HL-60/S4 treated with retinoic acid at 250 ng/mL for 4 days and 3 days (cell line): ENCODE results near the gene TTLL12.

Source experiments
- in situ Hi-C: fragments of 300-500 bp; cut with MboI; formaldehyde crosslinking; loops from 2 replicates; pipeline ENCODE4 v1.7.0; 2022; ENCODE audit warnings: low sequenced_read_pairs

Gene TTLL12

DNA sequence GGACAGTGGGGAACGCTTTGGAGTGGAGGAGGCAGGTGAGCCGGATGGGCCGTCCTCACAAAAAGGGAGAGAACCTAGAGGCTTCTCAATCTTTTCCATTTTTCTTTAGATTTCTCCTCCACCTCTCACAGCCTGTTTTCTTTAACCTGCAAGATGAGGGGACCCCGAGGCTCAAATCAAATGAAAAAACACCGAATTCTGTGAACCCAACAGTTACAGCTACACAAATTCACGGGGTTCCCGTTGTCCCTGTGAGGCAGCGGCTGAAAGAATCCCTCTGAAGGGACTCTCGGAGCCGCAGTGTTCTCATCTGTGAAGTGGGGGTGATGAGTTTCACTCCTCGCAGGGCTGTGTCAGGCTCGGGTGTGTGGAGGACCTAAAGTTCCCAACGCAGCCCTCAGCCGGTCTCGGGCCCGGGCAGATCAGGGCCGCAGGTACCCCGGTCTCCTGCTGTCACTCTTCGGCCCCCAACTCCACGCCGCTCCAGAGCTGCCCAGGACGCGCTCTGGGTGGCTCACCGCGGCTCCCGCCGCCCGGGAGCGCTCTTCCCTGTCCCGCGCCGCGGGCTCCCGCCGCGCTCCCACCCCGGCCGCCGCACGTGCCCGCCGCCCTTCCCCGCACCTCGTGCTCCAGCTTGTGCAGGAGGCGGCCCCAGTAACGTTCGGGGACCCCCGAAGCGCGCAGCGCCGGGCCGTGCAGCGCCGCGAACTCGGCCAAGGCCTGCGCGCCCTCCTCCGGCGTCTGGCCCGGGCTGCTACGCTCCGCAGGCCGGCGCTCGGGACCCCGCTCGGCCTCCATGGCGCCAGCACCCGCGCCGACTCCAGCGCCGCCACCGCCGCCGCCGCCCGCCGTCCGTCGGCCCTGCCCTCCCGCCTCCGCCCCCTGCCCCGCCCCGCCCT, at the start of gene TTLL12:
TTLL12 (minus strand) TSS at position 863 of the 899 bp plus-strand sequence; CDS start at position 798, 65 bp downstream.
- in situ Hi-C loops = no loop called here

DNA sequence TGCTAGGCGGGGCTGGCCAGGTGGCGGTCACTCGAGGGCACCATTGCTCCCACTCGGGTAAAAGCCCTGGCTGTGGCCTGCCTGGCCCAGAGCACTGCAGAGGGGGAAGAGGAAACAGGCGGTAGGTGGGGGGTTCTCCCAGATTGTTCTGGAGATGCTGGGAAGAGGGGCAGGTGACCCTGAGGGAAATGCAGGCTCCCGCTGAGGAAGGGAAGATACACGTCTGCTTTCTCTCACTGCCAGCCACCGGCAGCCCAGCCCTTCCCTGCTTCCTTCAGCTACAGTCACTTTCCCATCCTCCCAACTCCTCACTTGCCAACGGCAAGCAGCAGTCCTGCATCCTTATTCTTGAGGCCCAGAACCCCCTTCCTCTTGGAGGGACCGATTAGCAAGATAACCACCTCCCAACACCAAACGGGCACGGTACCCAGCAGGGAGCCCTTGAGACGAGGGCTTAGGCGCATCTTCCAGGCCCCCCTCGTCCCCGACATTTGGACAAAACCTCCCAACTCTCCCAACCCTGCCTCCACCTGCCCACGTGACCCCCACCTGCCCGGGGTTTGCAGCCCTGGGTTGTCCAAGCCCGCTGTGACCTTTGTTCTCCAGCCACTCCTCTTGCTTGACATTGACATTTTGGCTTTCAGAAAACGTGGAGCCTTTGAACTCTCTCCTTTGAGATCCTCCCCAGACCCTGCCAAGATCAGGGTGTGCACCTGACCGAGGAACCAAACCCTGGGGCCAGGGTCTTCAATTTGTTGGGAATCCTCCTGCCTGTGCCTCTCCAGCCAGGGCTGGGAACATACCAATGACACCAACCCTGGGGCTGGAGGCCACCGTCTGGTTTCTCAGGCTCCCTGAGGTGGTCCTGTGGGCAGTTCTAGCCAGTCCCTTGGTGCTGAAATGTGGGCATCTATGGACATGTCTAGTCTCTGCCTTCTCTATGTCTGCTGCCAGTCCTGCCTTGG, 48.8 kb upstream of the TTLL12 start:
- in situ Hi-C loops = no loop called here

DNA sequence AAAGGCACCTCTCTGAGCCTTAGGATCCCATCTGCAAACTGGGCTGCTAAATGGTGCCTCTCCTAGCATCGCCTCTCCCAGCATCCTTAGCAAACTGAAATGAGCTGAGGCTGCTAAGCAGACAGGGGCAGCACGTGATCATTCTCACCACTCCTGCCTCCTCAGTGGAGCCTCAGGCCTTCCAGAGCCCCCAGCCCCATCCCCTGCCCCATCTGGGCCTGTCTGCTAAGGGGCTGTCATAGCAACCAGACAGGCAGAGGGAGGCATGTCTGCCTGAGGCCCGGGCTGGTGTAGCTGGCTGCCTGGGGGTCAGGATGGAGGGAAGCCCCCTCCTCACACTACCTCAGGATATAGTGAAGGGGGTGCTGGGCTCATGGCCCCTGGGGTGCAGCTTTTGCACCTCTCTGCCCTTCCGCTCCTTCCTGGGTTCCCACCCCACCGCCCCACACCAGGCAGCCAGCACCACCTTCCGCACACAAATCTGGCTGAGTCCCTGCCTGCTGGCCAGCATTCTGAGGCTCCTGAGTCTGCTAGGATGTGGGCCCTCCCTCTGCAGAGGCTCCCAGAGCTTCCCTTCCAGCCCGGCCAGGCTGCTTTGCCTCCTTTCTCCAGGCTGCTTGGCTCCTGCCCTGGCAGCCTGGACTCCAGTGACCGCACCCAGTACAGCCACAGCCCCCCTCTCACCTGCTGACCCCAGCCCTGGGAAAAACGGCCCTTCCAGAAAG, 47.5 kb upstream of the TTLL12 start:
- in situ Hi-C loops = no loop called here

DNA sequence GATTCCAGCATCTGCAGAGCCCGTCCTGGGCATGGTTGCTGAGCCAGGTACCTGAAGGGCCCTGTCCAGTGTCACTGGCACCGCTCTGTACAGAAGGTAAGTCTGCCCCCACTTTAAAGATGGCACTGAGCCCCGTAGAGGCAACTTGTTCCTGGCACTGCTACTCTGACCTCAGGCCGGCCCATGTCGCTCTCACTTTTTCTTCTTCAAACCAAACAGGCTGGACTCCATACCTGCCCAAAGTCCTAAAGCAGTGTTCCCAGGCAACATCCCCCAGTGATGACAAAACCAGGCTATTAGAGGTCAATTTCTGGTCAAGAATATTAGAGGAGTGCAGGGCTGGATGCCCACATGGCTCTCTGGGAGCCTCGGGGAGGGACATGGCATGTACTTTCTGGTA, 46.6 kb upstream of the TTLL12 start:
- in situ Hi-C loops = no loop called here

DNA sequence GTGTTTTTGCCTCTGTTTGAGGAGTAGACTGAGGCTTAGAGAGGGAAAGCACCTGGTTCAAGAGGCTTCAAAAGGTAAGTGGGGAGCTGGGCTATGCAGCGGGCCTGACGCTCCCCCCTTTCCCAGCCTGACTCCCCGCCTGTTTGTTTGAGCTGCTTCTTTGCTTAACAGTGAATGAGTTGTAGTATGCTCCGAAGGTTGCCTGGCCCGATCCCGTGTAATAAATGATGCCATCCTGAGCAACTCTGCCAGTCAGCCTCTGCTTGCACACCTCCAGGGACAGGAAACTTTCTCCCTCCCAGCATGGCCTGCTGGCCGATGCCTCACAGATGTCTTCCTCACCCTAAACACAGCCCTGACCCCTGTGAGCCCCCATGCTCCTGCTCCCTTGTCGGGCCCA, 45.5 kb upstream of the TTLL12 start:
- in situ Hi-C loops = no loop called here

DNA sequence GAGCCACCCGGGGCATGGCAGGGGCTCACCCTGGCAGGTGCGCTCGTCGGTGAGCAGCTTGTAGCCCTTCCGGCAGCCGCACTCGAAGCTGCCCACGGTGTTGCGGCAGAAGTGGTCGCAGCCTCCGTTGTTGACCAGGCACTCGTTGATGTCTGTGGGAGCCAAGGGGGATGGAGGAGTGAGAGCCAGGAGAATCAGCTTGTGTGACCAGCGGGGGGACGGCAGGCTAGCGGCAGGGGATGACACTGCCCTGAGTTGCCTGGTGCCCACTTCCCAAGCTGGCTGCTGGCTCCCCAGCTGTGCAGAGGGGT, 44.7 kb upstream of the TTLL12 start:
- in situ Hi-C loops = no loop called here

DNA sequence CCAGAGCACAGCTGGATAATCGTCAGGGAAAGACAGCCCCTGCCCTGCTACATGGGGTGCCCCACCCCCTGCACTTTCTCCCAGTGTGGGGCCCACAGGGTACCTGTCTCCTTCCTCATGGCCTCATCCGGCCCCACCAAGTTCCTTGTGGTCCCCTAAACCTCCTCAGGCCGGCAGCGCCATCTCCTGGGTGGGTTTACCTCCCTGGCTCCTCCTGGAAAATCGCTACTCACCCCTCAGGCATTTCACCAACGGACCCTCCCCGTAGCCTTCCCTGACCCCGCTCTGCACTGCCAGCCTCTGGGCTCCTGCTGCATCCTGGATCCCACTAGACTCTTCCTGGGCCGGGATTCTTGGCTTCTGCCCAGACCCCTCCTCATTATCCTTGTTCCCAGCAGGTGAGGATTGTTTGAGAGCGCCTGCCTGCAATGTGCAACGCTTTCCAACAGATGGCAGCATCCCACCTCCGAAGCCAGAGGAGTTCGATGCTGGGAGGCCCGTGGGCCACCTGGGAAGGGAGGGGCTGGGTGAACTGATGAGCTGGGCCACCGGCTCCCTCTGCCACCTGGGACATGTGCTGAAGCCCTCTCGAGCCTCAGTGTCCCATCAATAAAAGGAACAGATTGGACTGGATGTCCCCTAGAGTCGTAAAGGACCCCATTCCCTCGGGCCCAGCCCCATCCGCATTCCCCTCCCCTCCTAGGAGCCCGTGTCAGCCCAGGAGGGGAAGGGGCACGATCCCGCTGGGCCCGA, 44.2 kb upstream of the TTLL12 start:
- in situ Hi-C loops = no loop called here

DNA sequence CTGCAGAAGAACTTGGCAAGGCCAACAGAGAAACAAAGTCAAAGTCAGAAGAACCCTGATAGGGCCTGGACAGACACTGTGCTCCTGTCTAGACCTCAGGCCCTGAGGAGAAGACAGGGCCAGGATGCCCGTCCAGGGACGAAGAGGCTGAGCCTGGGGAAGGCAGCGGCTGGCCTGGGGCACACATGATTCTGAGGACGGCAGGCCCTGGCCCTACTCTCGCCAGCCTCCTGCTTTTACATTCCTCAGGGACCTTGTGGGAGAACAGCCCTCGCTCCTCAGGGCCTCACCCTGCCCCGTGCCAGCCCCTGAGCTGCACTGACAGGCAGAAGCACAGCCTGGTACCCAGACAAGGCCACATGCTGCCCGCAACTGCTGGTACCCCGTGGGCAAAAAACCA, 43.6 kb upstream of the TTLL12 start:
- in situ Hi-C loops = no loop called here

DNA sequence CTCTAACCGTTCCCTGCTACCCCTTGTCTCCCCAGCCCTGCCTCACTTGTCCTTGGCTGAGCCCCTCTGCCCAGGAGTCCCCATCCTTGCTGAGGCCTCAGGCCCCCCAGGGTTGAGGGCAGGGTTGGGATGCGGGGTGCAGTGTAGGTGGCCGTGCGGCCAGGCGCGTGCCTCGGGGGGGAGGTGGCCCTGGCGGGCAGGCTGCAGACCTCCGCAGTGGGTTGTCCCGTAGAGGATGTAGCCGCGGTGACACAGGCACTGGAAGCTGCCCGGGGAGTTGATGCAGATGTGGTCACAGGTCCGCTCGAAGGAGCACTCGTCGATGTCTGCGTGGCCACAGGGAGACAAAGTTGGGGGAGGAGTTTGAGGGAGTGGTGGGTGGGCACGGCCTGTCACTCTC, 41.9 kb upstream of the TTLL12 start:
- in situ Hi-C loops = no loop called here

DNA sequence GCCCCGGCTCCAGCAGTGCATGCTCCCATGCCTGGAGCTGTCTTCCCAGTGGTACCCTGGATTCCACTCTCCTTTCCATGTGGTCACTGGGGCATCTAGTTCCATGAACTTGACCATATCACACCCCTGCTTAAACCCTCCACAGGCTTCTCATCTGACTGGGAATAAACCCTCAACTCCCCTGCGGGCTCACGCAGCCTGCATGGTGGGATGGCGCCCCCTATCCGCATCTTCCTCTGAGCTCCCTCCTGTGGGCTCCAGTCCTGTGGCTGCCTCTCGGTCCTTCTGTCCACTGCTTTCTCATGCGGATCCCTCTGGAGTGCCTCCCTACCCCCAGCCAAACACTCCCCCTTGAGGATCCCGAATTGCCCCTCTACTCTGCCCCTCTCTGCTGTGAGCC, 41.4 kb upstream of the TTLL12 start:
- in situ Hi-C loops = no loop called here

DNA sequence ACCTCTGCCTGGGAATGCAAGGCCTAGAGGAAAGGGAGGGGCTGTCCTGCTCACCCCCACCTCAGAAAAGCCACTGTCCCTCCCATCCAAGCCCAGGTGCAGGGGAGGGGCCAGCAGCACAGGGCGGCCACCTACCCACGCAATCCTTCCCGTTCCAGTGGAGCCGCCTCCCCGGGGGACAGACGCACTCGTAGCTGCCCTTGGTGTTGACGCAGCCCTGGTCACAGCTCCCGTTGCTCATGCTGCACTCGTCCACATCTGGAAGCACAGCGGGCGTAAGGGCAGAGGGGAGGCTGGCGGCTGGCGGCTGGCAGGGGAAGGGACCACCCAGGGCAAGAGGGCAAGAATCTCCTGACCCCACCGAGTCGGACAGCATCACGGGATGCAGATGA, 40.3 kb upstream of the TTLL12 start:
- in situ Hi-C loops = no loop called here

DNA sequence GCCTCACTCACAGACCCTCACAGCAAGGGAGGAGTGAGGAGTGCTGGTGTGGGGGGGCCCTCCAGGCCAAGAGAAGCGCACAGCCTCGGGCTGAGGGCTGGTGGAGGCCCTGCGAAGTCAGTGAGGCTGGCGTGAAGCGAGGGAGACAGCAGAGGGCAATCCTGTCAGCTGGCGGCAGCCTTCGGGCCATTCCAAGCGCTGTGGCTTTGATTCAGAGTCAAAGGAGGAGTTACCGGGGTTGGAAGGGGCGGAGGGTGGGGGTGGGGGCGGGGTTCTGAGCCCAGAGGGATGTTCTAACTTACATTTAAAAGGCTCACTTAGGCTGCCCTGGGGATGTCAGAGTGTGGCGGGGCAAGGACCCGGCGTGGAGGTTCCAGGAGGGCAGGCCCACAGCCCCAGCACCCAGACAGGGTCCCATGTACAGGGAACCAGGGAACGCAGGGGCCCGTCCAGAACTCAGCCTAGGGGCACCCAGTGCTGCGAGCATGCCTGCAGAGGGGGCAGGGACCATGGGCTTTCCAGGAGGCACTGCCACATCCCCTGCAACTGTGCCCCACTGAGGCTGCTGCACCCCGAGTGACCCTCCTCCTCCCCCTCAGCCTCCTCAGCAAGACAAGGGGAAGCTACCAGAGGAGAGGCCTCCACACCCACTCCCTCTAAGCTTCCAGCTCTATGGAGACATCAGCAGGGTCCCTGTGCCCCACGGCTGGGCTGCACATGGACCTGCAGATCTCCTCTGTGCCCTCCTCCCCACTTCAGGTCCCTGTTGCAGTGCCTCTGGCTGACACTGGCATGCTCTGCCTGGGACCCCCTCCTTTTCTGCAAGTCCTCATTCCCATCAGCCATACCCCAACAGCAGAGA, 39.7 kb upstream of the TTLL12 start:
- in situ Hi-C loops = no loop called here

DNA sequence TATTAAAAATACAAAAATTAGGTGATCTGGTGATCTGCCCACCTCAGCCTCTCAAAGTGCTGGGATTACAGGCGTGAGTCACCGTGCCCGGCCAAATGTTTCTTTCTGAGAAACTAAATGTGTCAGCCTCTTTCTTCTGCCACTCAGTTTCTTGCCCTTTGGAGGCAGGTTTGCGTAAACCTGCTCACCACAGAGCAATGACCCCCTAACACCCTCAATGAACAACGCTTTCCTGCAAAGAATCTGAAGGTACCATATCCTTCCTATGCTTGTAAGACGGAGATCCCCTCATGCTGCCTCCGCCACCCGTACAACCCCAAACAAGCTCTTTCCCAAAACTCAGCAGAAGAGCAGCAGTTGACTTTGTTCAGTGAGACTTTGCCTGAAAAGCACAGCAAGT, 38.7 kb upstream of the TTLL12 start:
- in situ Hi-C loops = no loop called here

DNA sequence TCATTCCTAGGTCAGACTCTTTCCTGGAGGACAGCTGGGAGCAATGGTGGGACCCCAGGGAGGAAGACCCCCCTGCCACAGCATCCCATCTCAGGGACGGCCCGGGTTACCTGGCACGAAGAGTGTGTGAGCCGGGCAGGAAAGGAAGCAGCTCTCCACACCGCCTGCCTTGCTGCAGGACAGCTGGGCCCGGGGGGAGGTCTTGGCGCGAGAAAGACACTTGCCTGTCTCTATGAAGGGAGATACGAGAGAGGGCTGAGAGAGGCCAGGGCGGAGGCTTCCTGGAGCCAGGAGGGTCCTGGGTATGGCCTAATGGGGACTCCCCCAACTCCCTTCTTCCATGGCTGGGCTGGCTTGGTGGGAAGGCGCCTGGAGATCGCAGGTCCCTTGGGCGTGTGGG, 36.1 kb upstream of the TTLL12 start:
- in situ Hi-C loops = no loop called here

DNA sequence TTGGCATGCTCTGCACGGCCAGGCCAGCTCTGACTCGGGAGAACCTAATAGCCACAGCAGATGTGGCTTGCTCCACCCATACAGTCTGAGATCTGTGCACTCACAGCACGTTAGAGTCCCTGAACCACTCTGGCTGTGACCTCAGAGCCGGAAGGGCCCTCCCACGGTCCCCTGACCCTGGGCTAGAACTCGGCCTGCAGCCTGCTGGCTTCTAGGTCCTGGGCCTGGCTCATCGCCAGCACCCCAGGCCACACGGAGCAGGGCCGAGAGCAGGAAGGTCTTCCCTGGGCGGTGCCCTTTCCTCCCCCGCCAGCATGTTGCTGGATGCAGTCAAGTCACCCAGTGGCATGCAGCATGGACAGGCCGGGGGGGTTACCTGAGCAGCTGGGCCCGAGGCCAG, 35.3 kb upstream of the TTLL12 start:
- in situ Hi-C loops = no loop called here

DNA sequence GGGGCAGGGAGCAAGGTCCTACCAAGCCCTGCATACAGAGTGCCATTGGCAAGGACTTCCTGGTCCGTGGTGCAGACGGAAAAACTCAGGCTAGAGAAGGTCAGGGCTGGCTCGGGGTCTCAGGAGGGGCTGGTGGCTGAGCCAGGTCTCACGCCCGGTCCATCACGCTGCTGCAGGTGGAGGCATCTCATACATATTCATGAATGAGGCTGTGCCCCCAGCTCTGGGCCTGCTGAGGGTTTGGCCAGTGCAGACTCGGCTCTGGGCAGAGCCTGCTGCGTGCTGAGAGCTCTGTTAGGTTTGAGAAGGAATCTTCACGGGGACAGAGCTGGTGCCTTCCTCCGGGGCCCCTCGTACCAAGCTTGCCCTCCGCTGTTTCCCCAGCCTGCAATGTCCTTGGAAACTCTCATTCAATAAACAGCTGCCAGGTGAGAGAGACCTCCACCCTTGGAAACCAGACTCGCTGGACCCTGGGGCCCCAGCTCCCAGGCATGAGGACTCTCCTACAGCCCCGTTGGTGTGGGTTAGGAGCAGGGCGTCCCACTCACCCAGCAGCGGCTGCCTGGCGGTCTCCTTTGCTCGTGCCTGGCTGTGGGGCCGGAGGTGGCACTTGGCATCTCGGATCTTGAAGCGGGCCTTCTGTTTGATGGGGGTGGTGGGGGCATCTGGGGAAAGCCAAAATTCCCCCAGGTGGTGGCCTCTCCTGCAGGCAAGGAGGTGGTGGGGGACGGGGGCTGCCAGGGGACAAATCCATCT, 33.9 kb upstream of the TTLL12 start:
- in situ Hi-C loops = no loop called here

DNA sequence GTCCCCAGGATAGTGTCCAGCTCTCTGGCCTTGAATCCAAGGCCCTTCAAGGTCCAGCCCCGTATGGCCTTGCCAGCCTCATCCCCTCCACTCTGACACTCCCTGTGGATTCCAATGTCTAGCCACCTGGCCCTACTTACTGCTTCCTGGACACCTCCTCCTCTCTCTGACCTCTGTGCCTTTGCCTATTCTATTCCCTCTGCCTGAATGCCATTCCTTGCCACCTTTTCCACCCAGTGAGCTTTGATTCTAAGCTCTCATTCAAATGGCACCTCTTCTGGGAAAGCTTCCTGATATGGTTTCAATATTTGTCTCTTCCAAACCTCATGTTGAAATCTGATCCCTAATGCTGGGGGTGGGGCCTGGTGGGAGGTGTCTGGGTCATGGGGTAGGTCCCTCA, 31.9 kb upstream of the TTLL12 start:
- in situ Hi-C loops = no loop called here

DNA sequence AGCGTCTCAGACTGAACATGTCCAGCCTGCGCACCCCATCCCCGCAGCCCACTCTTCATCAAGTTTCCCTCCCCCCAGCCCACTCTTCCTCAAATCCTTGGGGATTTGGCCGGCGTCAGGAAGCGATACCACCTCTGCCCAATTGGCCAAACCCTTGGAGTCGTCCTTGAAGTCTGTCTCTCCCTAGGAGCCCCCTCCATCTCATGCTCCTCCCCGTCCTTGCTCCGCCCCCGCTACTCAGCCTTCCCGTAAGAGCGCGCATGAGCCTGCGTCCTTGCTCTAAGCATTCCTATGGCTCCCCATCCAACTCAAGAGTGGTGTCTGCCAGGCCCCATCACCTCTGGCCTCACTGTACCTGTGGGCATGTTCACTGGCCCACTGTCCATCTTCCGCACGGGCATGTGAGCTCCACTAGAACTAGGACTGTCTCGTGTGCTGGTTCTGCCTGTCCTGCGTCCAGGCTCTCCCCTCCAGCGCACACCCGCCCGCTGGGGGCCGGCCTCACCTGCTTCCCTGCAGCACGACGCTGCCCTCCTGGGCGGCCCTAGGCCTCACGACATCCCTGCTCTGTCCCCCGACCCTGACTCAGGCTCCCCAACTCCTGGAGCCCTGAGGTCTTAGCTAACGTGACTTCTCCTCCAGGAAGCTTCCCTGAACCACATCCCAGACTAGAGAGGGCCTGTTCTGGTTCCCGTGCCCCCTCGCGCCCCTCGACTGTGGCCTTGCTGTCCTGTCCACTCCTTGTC, 30.5 kb upstream of the TTLL12 start:
- in situ Hi-C loops = no loop called here
